HG02588 (cell line): Measurements from ENCODE around the gene CD70.
"Not testable (repeated sequence)": the region's sequence is repeated elsewhere in the genome, so short reads cannot be mapped to it uniquely, and the experiment has no call there.

ENCODE experiments used
- ATAC-seq: cut with Tn5 transposase; IDR thresholded peaks from one replicate; pipeline ENCODE4 v1.9.1; 2021; ENCODE audit warnings: mild to moderate bottlenecking, moderate library complexity; ENCODE audit not compliant: unreplicated experiment

Gene CD70

DNA sequence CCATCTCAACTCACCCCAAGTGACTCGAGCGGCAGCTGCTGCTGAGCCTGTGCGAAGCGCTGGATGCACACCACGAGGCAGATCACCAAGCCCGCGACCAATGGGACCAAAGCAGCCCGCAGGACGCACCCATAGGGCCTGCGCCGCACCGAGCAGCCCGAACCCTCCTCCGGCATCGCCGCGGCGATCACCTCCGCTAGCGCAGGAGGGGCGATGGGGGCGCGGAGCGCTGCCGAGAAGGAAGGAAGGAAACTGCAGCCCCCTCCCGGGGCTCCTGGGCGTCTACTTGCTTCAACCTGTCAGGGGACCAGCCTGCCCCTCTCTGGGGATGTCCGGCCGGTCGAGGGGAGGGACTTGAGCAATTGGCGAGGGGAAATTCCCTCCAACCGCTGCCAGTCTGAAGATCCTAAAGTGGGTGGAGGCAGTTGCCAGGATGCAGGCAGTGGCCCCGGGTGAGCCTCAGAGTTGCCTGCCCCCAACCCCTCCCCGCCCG is at the start of gene CD70:
CD70 (minus strand) TSS at position 324 of the 493 bp plus-strand sequence; CDS start at position 176, 148 bp downstream.
- ATAC-seq = peak; percentile 63

DNA sequence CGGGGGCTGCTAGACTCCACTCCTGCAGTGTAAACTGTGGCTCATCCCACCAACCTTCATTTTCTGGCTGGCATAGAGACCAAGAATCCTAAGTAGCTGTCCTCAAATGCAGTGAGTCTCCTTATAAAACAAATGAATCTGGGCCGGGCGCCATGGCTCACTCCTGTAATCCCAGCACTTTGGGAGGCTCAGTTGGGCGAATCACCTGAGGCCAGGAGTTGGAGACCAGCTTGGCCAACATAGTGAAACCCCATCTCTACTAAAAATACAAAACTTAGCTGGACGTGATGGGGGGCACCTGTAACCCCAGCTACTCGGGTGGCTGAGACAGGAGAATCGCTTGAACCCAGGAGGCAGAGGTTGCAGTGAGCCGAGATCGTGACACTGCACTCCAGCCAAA is 49.4 kb upstream of the CD70 start:
- not testable (repeated sequence) for ATAC-seq

DNA sequence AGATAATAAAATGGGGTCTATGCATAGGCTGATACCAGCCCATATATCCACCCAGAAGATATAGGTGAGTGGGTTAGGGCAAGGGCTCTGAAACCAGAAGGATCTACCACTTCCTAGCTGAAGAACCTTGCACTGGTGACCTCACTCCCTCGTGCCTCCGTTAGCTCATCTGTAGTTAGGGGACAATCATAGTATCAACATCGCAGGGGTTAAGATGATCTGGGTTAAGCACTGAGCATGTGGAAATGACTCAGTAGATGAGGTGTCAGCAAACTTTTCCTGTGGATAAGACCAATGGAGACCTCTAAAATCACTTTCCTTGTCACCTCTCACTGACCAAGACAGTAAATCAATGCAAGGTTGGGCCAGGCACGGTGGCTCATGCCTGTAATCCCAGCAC is 48.5 kb upstream of the CD70 start:
- no peak for ATAC-seq

DNA sequence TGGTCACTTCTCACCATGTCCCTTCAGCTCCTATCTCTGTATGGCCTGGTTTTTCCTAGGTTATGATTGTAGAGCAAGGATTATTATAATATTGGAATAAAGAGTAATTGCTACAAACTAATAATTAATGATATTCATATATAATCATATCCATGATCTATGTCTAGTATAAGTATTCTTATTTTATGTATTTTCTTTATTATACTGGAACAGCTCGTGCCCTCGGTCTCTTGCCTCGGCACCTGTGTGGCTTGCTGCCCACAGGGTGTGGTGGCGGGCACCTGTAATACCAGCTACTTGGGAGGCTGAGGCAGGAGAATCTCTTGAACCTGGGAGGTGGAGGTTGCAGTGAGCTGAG is 42.5 kb upstream of the CD70 start:
- not testable (repeated sequence) for ATAC-seq

DNA sequence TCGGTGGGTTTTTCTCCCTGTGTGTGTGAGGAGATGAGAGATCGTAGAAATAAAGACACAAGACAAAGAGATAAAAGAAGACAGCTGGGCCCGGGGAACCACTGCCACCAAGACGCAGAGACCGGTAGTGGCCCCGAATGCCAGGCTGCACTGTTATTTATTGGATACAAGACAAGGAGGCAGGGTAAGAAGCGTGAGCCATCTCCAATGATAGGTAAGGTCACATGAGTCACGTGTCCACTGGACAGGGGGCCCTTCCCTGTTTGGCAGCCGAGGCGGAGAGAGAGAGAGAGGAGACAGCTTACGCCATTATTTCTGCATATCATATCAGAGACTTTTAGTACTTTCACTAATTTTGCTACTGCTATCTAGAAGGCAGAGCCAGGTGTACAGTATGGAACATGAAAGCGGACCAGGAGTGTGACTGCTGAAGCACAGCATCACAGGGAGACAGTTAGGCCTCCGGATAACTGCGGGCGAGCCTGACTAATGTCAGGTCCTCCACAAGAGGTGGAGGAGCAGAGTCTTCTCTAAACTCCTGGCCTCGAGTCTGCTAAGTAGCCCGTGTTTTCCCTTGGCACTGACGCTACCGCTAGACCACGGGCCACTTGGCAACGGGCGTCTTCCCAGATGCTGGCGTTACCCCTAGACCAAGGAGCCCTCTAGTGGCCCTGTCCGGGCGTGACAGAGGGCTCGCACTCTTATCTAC is 42.0 kb upstream of the CD70 start:
- not testable (repeated sequence) for ATAC-seq

DNA sequence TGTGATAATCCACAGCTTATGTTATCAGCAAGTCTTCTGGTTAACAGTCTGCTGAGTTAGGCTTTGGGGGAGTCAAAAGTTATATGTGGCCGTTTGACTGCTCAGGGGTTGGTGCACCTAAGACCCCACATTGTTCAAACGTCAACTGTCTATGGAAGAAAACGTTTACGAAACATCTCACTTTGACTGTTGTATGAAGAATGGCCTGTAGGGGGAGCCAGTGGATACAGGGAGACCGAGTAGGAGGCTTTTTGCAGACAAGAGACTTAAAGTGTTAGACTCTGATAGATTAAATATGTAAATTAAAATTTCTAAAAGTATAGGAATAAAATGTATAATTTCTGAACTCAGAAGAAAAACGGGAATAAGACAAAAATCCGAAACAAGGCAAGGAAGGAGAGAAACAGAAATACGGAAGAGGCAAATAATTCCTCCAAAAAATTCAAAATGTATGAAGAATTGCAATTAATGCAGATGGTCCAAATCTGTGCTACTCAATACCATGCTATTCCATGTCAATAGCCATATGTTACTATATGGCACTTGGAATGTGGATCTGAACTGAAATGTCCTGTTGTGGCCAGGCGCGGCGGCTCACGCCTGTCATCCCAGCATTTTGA is 41.2 kb upstream of the CD70 start:
- ATAC-seq = no peak

DNA sequence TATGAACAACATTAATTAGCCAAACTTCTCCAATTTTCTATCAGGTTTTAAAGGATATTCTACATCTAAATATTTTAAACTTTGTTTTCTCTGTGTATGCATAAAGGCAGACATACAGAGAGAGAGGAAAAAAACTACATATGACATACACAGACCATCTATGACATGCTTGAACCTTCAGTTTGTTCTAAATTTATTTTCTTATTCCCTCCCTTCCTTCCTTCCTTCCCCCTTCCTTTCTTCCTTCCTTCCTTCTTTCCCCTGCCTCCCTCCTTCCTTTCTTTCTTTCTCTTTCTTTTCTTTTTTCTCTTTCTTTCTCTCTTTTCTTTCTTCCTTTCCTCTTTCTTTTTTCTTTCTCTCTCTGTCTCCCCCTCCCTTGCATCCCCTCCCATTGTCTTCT is 35.8 kb upstream of the CD70 start:
- ATAC-seq = no peak

- ATAC-seq = no peak
Observed at GRCh38 chr19:6617374-6617773, 26.4 kb upstream of the CD70 start.

DNA sequence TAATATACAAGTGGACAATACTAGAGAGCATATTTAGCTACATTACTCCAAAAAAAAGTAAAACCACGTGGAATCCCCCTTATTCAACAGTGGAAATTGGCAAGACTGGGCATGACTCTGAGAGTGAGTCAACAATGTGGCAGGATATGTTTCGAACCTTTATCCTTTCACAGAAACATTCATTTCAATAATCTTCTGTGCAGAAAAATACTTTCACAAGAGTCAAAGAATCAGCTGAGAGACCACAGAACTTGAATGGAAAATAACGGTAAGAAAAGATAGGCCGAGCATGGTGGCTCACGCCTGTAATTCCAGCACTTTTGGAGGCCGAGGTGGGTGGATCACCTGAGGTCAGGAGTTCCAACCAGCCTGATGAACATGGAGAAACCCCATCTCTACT is 25.1 kb upstream of the CD70 start:
- no peak for ATAC-seq

DNA sequence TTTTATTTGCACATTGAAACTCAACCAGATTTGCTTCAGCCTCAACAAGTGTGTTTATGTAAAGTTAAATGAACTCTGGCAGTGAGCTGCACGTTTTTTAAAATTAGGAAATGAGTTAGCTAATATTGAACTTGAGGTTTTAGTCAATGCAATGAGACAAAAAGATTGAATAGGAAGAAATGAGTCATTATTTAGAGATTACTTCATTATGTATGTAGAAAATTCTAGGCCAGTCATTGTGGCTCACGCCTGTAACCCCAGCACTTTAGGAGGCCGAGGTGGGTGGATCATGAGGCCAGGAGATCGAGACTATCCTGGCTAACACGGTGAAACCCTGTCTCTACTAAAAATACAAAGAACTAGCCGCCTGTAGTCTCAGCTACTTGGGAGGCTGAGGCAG is 22.8 kb upstream of the CD70 start:
- ATAC-seq = no peak

GRCh38 chr19:6610934-6611852 is 20.2 kb upstream of the CD70 start:
- ATAC-seq = no peak

GRCh38 chr19:6608940-6609339 is 18.0 kb upstream of the CD70 start:
- ATAC-seq = no peak

DNA sequence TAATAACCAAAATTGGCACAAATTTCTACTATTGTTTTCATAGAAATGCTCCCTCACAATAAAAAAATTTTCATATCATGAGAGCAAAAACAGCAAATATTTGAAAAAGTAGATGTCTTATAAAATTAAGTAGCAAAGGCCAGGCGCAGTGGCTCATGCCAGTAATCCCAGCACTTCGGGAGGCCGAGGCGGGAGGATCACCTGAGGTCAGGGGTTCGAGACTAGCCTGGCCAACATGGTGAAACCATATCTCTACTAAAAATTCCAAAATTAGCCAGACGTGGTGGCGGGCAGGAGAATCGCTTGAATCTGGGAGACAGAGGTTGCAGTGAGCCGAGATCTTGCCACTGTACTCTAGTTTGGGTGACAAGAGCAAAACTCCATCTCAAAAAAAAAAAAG is 17.2 kb upstream of the CD70 start:
- not testable (repeated sequence) for ATAC-seq

- not testable (repeated sequence) for ATAC-seq
Observed at GRCh38 chr19:6606276-6607070, 15.5 kb upstream of the CD70 start.

DNA sequence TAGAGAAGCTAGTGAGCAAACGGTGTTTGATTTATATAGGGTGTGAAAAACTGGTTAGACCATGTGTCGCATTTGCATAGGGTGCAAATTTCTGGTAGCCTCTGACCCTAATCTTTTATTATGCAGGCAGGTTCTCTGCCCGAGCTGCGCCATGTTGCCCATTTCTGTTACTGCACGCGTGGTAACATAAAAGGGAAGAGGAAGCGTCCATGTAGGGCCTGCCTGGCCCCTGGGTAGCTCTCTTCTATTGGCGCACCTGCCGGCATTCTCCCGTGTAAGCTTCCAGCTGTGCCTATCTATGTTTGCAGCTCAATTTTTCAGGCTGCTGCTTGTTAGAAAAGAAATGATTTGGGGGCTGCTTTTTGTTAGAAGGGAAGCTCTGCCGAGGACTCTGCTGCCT is 14.0 kb upstream of the CD70 start:
- no peak for ATAC-seq

- ATAC-seq = no peak
Observed at GRCh38 chr19:6602729-6603114, 11.8 kb upstream of the CD70 start.

DNA sequence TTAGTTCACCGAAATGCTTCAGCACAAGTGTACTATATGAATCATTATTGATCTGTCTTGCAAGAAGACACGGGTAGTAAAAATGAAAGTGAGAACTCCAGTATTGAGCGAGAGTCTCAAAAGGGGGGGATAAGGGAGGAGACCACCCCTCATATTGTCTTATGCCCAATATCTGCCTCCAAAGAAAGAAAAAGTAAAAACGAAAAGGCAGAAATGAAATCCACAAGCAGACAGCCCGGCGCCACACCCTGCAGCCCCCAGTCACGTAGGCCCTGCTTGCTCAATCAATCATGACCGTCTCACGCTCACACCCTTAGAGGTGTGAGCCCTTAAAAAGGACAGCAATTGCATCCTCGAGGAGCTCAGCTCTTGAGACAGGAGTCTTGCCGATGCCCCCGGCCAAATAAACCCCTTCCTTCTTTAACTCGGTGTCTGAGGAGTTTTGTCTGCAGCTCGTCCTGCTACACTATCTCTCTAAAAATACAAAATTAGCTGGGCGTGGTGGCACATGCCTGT is 10.6 kb upstream of the CD70 start:
- not testable (repeated sequence) for ATAC-seq

DNA sequence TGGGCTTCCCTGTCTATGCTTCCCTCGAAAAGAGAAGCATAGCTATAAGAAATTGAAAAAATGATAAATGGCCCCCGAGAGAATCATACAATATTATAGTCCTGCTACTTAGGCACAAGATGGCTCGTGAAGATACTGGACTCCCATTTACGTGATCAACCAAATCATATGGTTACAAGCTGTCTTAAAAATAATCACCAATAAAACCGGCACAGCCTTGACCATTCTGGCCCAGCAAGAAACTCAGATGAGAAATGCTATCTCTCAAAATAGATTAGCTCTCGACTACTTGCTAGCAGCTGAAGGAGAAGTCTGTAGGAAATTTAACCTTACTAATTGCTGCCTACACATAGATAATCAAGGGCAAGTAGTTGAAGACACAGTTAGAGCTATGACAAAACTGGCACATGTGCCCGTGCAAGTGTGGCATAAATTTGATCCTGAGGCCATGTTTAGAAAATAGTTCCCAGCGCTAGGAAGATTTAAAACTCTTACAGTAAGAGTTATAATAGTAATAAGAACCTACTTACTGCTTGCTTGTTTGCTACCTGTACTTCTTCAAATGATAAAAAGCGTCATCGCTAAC is 10.1 kb upstream of the CD70 start:
- ATAC-seq = not testable (repeated sequence)

GRCh38 chr19:6599866-6600454 is 9.0 kb upstream of the CD70 start:
- no peak for ATAC-seq
